CD4-positive, alpha-beta T cell treated with Interleukin-4 for 1 hour (primary cell): ENCODE data around the gene MSH5.

Experiments
- DNase-seq, 2 donors: peaks; one replicate each; pipeline ENCODE4 v3.0.0-alpha.2; 2020 to 2022

MSH5 gene

GRCh38 chr6:31729979-31730630 lies 9.7 kb upstream of the MSH5 start:
- DNase-seq = peak; percentile 74 to 75

DNA sequence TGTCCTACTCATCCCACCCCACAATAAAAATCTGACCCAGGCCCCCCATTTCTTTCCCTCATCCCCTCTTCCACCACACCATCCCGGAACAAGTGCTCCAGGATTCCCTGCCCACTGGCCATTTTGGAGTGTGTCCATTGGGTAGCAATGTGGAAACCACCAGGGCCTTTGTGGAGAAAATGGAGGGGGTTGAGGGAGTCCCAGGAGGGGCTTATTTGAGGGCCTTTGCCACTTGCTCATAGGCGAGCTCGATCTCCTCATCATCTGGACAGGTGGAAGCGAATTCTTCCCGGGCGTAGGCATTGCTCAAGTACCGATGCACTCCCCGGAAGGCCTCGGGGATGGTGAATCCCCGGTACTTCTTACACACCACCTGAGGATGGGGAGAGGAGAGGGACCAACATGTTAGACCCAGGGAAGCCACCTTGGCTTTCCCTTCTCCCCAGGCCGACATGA lies 9.1 kb upstream of the MSH5 start:
- DNase-seq = no peak

- no peak for DNase-seq
Measured at GRCh38 chr6:31732029-31732428, 7.8 kb upstream of the MSH5 start.

DNA sequence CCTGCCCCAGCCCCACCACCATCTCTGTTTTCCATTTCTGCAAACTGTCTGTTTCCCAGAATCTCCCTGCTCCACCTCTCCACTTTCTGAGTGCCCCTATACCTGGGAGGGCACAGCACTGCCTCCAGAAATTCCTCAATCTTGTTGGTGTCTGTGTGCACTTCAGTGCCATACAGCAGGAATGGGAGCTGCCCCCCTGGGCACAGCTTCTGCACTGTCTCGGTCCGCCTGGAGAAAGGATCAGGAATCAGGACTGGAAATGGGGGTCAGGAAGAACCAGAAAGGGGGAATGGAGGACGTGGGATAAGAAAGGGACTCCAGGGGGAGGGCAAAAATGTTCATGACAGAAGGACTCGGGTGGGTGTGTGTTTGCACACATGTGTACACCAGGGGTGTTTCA lies 6.1 kb upstream of the MSH5 start:
- no peak for DNase-seq

DNA sequence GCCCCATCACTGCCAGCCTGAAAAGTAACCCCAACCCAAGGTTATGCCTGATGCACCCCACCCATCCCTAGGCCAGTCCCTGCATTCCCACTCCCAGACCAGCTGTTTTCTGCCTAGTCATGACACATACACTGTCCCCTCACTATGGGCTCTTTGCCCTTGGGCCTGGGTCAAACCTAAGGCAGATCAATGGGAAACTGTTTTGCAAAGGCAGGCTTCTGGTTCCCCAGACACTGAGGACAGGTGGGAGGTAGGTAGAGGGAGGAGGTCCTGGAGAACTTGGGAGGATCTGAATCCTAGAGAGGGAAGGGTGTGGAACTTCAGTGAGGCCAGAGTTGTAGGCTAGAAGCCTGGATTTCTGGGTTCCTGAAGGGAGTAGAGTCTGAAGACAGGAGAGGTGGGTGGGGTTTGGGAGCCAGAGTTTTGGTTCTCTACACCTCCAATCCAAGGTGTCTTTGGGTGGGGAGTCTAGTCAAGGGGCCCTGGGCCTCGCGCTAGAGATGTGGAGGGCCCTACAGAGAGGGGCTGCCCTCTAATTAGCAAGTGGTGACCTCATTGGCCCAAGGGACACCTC lies 5.5 kb upstream of the MSH5 start:
- no peak for DNase-seq

DNA sequence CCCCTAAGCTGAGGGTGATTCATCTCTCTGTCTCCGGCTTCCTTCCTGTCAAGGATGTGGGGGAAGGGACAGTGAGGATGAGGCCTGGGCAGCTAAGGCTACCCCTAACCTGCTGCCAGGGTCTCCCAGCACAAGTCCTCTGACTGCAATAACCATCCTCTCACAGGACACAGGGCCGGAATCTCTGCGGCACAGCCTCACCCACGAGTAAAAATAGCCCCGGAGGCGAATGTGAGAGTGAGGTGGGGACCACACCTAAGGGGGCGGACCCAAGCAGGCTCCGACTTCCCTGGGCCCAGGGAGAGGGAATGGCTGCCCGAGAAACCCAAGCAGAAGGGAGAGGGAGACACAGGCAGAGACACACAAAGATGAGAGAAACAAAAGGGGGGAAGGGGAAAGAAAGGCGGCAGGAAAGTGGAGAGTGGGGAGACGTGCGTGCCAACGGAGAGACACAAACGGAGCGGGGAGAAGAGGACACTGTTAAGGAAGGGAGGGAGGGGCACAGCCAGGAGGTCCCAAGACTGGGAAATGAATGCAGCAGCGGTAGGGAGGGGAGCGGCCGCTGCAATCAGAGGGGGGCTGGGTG lies 4.9 kb upstream of the MSH5 start:
- DNase-seq = peak; percentile 79 to 80

DNA sequence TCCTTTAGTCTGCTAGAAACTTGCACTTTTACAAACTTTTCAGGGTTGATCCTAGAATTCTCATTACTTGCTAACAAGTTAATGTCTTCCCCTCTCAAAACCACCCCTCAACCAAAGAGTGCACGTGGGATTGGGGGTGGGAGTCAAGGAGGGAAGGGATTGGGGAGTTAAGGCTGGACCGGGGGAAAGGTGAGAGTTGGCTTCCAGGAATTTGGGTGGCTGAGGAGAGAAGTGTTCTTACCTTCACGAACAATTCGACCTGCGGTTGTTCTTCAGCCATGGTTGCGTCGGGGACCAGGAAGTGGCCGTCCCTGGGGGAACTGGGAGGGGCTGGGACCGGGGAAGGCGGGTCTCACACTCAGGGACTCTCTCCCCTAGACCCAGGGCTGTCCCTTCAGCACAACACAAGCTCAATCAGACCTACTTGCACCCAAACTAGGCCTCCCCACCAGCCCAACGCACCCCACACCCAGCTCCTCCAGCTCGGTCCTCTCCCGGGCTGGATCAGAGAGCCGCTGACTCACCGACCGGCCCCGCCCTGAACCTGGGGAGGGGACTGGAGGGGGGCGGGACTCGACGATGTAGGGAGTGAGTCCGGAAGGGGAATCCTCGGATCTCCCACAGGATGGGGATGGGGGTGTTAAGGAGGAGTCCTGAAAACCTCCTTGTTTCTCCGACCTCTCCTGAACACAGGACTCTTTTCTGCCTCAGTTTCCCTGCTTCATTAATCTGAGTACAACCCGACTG lies 3.6 kb upstream of the MSH5 start, which contains the start of gene CLIC1:
CLIC1 (minus strand) TSS at position 510 of the 747 bp plus-strand sequence; CDS start at position 280, 230 bp downstream.
- peak; percentile 79 to 80 for DNase-seq

DNA sequence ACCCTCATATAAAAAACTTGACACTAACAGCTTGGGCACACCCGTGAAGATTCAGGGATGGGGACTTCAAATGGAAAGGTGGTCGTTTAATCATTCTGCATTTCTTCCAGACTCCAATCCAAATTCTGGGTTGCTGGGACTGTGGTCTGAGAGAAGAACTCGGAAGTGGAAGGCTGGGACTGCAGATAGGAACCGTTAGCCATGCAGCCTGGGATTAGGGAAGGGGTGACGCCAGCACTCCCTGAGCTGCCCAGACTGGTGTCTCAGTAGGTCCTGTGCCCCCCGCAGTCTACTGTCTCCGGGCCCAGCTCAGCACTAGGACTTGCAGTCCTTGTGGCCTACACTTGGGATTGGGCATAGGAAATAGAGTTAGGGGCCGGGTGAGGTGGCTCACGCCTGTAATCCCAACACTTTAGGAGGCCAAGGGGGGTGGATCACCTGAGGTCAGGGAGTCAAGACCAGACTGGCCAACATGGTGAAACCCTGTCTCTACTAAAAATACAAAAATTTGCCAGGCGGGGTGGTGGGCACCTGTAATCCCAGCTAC lies 3.0 kb upstream of the MSH5 start:
- DNase-seq = no peak

DNA sequence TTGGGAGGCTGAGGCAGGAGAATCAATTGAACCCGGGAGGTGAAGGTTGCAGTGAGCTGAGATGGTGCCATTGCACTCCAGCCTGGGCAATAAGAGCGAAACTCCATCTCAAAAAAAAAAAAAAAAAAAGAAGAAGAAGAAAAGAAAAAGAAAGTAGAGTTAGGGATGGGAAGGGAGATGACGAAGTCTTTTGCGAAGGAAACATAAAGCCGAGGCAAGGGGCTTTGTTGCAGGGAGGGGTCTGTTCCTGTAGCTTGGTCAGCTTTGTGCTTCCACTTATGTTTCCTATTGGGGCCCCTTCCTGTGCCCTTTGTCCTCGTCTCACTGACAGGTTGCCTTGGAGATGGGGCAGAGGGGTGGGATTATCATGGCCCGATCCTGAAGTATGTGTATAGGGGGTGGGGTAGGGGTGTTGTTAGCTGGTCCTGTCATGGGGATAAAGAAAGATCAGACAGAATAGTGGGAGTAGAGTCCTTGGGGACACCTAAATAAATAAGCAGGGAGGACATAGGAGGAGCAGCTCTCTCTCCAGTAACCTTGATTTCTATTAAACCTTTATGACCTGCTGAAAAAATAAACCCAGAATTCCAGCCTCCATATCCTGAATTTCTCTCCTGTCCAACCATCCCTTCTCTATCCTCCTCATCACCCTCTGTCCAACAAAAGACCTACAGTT lies 2.4 kb upstream of the MSH5 start:
- DNase-seq = peak in 1 of 2 donors; percentile 33

- DNase-seq = peak; percentile 83 to 84
Measured at GRCh38 chr6:31737991-31738979, 1.5 kb upstream of the MSH5 start.

DNA sequence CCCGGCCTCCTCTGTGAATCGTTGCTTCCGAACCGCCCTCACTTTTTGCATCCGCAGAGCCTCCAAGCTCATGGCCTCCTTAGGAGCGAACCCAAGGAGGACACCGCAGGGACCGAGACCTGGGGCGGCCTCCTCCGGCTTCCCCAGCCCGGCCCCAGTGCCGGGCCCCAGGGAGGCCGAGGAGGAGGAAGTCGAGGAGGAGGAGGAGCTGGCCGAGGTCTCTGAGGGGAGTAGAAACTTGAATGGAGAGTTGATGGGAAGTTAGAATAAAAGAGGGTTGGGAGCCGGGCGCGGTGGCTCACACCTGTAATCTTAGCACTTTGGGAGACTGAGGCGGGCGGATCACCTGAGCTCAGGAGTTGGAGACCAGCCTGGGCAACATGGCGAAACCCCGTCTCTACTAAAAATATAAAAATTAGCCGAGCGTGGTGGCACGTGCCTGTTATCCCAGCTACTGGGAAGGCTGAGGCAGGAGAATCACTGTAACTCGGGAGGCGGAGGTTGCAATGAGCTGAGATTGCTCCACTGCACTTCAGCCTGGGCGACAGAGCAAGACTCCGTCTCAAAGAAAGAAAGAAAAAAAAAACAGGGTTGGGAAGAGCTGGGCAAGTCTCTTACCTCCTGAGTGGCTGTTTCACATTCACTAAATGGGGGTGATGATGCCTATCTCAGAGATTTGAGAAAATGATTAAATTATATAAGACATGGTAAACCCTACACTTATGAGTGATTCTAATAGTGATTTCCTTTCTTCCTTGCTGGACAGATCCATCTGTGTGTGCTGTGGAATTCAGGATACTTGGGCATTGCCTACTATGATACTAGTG lies 805 bp downstream of the MSH5 start:
- DNase-seq = no peak

- no peak for DNase-seq
Measured at GRCh38 chr6:31741815-31742214, 2.0 kb downstream of the MSH5 start.

DNA sequence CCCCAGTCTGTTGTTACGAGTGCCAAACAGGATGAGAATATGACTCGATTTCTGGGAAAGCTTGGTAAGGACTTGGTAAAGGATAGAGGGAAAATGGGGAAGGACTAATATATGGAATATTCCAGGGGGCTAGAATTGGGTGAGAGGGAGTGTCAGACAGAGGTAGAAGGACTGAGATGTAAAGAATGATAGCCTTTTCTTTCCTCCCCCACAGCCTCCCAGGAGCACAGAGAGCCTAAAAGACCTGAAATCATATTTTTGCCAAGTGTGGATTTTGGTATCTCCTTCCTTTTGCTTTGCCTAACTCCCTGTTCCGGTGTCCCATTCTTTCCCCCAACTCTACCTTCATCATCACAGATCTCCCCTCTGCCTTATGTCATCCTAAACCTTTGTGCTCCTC lies 3.1 kb downstream of the MSH5 start:
- DNase-seq = no peak

DNA sequence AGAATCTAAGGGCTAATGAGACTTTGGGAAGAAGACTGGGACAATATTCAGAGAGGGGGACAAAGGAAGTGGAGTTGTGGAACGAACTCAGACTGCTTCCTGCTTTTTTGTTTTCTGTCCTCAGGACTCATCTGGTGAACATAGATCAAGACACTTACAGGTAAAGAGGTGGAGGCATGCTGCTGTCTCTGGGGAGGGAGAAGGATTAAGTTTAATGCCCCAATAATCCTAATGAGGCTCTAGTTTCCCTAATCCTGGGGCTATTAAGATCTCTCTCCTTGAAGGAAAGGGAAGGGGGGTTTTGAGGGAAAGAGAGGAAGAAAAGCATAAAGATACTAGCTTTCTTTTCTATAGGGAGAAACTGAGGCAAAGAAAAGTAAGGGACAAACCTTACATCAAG lies 4.6 kb downstream of the MSH5 start:
- DNase-seq = no peak

DNA sequence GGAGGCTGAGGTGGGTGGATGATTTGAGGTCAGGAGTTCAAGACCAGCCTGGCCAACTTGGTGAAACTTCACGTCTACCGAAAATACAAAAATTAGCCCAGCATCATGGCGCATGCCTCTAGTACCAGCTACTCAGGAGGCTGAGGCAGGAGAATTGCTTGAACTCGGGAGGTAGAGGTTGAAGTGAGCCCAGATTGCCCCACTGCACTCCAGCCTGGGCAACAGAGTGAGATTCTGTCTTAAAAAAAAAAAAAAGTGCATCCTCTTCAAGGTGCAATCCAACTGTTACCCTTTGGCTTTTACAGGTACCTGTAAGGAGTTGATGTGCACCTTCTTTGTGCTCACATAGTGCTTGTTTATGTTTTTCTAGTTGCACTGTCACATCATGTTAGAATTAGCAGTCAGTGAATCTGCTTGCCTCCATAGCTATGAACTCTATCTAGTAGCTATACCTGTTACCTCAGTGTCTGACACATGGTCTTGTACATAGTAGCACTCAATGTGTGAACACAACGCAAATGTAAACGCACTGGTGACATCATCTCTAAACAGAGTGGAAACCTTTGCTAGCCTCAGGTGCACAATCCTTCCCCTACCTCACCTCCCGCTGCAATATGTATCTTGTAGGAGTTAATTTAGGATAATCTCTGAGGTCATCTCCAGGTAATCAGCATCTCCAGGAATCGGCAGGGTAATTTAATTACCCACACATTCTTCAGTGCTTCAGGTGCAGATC lies 9.7 kb downstream of the MSH5 start:
- DNase-seq = no peak

DNA sequence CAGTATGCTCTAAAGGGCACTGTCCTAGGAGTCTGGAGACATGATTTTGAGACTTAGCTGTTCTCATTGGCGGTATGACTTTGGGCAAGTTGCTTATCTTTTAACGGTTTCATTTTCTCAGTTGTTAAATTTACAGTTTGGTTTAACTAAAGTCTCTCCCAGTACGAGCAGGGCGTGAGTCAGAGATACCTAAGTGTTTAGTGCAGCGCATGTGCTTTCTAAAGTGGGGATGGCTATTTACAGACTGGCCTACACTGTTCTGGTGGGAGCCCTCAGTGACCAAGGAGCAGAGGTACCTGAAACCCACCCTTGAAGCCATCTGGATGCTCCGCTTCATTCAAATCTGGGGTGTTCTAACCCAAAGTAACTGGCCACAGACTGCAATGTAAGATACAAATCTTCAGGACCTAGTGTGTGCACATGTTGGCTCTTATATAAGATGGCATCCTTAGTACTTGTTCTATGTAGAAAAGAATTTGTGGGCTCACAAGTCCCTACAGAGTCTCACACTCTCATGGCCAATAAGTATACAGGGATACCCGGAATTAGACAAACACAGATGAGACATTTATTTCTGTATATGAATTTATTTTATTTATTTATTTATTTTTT lies 10.7 kb downstream of the MSH5 start:
- DNase-seq = no peak

DNA sequence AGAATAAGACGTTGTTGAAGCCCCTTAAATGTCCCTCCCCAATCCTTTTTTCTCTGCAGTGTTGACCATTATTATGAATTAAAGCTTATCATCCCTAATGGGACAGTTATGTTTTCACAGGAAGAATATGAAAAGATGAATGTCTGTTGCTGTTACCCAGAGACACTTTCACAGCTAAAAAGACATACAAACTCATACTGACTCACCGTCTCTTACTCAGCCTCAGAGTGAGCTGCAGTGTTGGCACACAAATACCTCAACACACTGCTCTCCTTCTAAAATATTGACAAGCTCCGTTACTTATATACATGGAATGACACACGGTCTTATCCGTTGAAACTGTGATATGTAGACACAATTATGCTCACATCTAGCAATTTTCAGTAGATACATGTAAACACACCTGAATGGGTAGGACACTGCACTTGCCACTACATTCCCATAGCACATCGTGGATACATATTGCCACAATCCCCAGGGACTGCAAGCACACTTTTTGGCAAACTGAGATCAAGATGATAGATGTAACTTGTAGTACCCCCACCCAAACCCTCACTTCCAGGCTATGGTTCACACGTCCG lies 13.0 kb downstream of the MSH5 start:
- no peak for DNase-seq

DNA sequence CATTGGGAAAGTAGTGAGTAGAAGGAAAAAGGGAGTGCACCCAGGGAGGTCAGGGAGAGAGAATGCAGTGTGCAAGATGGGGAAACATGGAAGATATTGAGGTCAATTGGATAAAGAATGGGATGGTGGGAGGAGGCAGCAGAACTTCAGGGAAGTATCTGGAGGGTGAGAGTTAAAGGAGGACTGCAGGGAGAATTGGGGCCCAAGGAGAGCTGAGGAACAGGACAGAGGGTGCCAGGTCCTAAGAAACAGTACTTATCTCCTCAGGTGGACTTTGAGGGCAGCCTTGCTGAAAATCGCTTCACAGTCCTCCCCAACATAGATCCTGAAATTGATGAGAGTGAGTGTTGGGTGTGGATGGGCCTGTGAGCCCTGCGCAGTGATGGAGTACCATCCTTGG lies 18.5 kb downstream of the MSH5 start:
- DNase-seq = no peak

GRCh38 chr6:31760790-31761189 lies 21.0 kb downstream of the MSH5 start:
- no peak for DNase-seq
